GM15510 (cell line): ENCODE measurements around the gene SECISBP2.

Experiments
- POLR2A ChIP-seq: IDR thresholded peaks from 3 replicates; pipeline ENCODE4 v1.6.1; 2011; ENCODE audit warnings: borderline replicate concordance; ENCODE audit not compliant: insufficient read length; ENCODE audit errors: extremely low read depth

Gene SECISBP2

DNA sequence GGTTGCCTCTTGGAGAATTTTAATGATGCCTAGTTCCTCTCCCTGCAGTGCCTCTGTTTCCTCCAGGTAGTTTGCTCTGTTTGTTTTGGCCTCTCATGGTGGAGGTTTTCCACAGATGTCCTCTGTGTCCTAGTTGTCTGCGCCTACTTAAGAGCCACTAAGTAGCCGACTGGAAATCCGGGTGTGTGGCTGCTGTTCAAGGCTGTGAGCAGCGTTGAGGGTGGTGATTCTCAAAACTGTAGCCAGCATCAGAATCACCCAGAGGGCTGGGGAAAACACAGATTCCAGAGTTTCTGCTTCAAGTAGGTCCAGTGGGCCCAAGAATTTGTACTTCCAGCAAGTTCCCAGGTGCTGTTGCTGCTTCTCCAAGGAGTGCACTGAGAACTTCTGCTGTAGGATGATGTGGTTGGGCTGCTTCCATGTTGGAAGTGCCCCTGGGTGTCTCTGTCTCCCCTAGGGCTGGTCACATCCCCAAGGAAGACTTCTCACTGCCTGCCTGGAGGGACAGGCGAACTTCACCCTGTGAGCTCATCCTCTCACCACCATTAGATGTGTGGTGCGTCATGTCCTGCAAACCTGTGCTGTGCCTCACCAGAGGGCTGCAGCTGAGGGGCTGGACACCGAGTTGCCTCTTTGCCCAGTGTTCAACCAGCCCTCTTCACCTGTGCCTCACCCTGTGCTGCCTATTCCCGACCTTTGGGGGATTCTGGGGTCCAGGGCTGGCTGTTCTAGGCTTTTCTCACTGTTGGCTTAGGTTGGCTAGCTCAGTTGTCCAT lies 34.8 kb downstream of the SECISBP2 start:
- TF ChIP-seq POLR2A: no peak

DNA sequence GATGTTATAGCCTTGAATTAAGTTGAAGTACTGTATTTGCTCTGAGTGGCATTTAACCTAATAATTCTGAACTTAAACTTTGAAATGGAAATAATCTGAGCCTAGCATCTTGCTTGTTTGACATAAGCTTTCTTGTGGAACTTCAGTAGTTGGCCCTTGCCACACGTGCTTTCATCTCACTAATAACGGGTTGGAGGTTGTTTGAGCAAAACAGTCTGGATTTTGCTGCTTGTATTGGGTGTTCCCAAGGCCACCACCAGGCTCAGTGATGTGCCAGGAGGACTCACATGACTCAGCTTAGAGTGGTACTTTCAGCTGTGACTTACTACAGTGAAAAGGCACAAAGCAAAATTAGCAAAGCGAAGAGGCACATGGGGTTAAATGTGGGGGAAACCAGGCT lies 35.7 kb downstream of the SECISBP2 start:
- no peak for TF ChIP-seq POLR2A

DNA sequence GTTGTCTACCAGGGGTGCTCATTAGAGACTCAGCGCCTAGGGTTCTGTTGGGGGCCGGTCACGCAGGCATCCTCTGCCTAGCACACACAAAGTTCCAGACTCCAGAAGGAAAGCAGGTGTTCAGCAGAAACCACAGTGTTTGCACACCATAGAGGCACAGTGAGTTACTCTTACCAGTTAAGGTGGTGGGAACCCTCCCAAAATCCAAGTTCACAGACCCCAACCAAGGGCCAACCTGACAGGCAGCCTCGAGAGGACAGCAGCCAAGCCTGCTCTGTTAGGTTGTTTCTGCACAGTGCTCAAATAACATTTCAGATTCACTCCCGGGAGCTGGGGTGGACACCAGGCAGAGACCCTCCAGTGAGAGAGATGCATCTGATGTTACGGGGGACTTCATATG lies 36.2 kb downstream of the SECISBP2 start:
- TF ChIP-seq POLR2A: no peak

DNA sequence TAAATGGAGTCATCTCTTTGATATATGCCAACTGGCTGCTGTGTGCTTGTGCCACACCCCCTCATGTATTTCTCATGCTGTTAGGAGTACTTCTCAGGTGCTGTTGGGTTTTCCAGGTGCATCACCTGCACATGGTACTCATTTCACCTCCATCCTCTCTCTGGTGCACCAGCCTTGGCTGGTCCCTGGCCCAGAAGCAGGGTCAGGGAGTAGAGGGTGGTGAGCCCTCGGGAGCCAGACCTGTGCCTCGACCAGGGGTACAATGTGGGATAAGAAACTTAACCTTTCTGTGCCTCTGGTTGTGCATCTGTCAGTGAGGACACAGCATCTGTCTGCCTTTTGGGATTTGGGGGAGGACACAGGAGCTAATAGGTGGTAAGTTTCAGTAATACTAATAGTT lies 38.5 kb downstream of the SECISBP2 start:
- no peak for TF ChIP-seq POLR2A

DNA sequence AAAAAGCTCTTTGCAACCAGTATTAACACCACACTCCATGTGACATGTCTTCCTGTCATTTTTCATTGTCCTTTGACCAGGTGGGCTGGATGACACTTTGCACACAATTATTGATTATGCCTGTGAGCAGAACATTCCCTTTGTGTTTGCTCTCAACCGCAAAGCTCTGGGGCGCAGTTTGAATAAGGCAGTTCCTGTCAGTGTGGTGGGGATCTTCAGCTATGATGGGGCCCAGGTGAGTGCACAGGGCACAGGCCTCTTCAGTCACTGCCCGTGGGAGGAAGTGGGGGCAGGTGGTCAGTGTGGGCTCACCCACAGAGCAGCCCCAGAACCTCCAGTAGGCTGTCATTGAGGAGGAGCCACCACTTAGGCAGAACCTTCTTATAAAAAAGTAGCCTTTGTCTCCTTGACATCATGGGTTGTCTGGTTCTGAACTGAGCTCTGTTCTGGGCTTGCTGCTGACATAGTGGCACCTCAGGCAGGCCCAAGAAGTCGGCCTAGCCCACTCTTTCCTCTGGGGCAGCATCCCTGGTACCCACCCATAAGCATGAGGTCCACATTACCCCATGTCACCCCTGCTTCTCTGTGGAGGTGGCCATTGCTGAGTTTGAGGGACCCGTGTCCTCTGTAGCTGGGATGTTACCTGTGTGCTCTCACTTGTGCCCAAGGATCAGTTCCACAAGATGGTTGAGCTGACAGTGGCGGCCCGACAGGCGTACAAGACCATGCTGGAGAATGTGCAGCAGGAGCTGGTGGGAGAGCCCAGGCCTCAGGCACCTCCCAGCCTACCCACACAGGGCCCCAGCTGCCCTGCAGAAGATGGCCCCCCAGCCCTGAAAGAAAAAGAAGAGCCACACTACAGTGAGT lies 39.3 kb downstream of the SECISBP2 start:
- no peak for TF ChIP-seq POLR2A

DNA sequence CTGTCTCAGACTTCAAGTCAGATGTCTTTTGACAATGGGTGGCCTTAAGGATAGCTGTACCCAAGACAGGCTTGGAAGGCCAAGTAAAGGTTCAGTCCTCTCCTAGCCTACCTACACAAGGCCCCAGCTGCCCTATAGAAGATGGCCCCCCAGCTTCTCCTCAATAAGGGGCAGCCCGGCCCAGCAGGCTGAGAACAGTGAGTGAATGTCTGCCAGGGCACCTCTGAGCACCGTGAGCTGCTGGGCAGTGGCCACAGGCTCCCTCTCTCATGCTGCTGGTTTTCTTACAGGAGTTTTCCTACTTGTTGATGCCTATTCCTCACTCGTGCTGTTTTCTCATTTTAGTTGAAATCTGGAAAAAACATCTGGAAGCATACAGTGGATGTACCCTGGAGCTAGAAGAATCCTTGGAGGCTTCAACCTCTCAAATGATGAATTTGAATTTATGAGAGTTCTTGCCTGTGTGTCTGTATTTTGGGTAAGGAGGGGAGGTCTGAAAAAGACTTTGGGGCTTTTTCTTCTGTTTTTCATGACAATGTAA lies 40.1 kb downstream of the SECISBP2 start:
- TF ChIP-seq POLR2A: no peak

DNA sequence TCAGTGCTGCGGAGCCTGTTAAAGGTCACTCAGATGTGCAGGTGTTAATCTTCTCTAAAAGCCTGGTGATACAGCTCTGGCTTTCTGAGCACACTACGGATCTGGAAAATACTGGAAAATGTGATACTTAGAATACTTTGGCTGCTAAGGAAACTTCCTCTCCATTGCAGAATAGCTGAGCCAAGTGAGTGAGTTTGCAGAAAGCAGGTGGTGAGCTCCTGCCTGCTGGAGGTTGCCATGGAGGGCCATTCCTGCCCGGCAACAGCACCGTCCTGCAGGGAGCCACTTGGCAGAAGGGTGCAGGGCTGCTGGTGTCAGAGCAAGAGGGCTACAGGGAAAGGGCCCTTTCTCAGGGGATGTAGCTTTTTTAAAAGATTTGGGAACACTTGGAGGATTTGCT lies 40.7 kb downstream of the SECISBP2 start:
- no peak for TF ChIP-seq POLR2A

DNA sequence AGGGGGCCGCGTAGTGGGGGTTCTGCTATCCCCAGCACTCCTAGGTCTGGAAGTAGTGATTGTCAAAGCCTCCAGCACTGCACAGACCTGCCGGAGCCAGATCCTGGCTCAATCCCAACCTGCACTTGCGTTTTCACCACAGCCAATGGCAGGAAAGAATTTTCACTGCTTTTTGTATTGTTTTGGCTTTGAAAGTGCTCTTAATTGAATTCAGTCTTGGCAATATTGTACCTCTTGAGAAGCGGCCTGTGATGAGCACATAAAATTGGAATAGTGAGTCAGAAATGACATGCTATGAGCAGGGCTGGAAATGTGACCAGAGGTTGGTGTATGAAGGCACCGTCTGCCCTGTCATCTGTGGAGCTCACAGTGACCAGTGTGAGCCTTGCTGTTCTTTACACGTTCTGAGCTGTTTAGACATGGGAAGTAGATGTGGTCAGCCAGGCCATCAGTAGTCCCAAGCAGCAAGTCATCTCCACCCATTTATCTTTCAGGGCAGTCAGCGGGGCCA lies 41.5 kb downstream of the SECISBP2 start:
- TF ChIP-seq POLR2A: no peak

DNA sequence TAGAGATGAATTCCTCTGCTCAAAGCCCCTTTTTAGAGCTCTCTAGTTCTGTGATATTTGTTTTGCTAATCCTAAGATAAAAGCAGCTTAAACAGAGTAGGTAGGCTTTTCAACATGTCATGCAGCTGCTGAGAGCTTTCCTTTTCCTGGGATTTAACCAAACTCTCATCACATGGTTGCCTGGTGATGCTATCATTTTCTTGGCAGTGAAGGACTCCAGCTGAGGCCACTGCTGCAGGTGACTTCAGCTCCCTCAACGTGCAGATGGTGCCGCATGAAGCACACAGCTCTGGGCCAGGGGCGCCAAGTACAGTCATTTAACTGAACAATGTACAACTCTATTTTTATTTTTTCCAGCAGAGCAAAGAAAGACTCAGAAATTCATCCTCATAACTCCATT lies 42.2 kb downstream of the SECISBP2 start:
- TF ChIP-seq POLR2A: no peak

DNA sequence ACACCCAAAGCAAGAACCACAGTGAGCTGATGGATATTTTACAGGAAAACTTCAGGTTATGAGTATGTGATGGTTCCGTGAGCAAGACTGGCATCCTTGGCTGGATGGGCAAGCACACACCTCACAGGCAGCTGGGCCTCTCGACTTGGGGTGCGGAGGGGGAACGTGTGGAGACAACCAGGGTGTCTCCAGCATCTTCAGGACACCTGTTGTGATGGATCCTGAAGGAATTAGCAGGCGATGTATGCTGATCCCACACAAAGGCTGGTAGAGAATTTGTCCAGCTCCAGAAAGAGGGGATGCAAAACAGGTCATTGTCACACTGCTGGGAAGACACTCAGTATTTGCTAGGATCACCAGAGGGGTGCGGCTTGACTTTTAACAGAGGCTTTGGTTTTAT lies 42.7 kb downstream of the SECISBP2 start:
- no peak for TF ChIP-seq POLR2A

DNA sequence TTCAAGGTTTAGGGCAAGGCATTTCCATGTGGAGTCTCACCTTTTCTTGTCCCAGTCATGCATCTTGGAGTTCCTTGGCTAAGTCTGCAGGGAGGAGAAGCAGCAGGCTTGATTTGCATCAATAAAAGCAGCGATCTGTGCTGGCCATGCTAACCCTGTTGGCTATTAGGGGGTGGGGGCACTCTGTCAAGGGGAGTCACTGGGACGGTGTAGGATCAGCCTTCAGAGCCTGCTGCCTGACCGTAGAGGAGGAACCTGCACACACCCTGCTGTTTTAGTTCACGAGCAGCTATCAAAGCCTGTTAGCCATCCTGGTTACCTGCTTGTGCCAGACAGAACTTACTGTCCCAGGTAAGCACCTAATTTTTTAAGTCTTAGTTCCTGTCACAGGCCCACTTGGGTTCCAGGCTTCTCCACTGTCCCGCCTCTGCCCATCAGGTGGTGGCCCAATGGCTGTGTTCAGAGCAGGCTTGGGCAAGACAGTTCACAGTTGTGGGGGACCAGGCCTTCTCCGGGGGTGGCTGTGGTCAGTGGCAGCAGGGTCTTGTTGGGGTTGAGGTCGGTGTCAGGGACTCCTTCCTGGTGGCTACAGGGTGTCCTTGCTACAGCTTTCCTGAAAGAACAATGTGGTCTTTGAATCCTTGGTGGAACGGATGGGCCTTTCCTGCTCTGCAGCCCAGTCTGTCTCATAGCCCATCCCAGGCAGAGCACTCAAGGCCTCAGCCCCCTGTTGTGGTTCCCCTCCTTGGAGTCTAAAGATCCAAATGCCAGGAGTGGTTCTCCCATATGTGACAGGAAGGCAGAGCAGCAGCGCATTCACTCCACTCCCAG lies 43.7 kb downstream of the SECISBP2 start:
- no peak for TF ChIP-seq POLR2A

DNA sequence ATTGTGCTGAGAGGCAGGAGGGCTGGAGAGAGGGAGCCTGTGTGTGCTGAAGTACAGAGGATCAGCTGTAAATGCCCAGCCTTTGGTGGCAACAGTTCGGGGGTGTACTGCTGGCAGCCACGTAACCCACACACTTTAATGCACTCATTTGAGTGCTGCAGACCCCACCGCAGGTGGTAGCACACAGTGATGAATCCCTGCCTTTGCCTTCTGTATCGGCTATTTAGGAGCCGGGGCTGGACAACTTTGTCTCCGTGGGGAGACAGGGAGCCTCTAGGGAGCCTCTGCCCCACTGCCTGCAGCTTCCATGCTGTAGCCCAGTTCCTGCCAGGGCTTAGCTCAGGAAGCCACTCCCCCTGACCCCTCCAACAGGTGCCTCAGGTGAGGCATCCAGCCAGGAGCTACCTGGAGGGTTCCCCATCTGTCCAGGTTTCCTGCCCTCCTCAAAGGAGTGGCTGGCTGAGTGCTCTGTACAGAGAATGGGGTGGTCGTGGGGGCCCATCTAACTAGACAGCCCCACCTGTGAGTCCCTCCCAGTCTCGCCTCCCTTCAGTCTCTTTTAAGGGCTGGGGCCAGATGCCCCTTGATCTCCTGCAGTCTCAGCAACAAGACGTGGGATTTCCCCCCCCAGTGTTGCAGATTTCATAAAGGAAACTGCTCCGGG lies 44.5 kb downstream of the SECISBP2 start:
- TF ChIP-seq POLR2A: no peak

DNA sequence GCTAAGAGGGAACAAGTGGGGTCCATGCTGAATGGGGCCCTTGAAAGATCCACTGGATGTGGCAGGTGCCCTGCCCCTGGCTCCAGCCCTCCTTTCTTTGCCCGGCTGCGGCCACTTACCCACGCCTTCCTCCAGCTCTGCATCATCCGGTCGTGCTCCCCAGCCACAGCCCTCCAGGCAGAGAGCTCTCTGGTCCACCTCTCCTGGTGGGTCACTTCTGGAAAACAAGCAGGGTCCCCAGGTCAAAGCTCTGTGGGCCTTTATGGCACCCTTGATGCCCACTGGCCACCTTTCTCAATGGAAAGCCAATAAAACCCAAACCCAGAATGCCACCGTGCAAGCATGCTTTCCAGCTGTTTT lies 45.0 kb downstream of the SECISBP2 start:
- TF ChIP-seq POLR2A: no peak
